Ramos (cell line): Measurements from ENCODE around the gene FBXO38.

Experiments used
- in situ Hi-C: fragments of 300-500 bp; cut with MboI; formaldehyde crosslinking; loops from one replicate; pipeline ENCODE4 v1.14.3; 2022; ENCODE audit warnings: low sequenced_read_pairs; ENCODE audit not compliant: unreplicated experiment

The FBXO38 gene

GRCh38 chr5:148421661-148422060 lies 37.9 kb downstream of the FBXO38 start:
- in situ Hi-C loops: no loop called here

- in situ Hi-C loops: no loop called here
Measured at GRCh38 chr5:148425808-148426207, 42.0 kb downstream of the FBXO38 start.

- in situ Hi-C loops: no loop called here
Measured at GRCh38 chr5:148426514-148426913, 42.8 kb downstream of the FBXO38 start.

- in situ Hi-C loops: no loop called here
Measured at GRCh38 chr5:148427370-148428042, 43.7 kb downstream of the FBXO38 start.

GRCh38 chr5:148428848-148429247 lies 45.1 kb downstream of the FBXO38 start:
- in situ Hi-C loops: no loop called here

GRCh38 chr5:148433826-148434225 lies 50.1 kb downstream of the FBXO38 start:
- in situ Hi-C loops: no loop called here

- in situ Hi-C loops: no loop called here
Measured at GRCh38 chr5:148436029-148436428, 52.3 kb downstream of the FBXO38 start.

GRCh38 chr5:148437249-148437648 lies 53.5 kb downstream of the FBXO38 start:
- in situ Hi-C loops: no loop called here

GRCh38 chr5:148438933-148439332 lies 55.2 kb downstream of the FBXO38 start:
- in situ Hi-C loops: no loop called here

GRCh38 chr5:148443241-148443640 lies 59.5 kb downstream of the FBXO38 start:
- in situ Hi-C loops: no loop called here

GRCh38 chr5:148443998-148444397 lies 60.2 kb downstream of the FBXO38 start:
- in situ Hi-C loops: no loop called here

- in situ Hi-C loops: no loop called here
Measured at GRCh38 chr5:148445578-148445977, 61.8 kb downstream of the FBXO38 start.

- in situ Hi-C loops: no loop called here
Measured at GRCh38 chr5:148446611-148447010, 62.9 kb downstream of the FBXO38 start.

GRCh38 chr5:148452499-148453193 lies 68.9 kb downstream of the FBXO38 start:
- in situ Hi-C loops: loop anchor here (25.0 kb wide), 1 partner anchor 265 kb away; no protein-coding TSS in a partner anchor

GRCh38 chr5:148454576-148454975 lies 70.8 kb downstream of the FBXO38 start:
- in situ Hi-C loops: loop anchor here (25.0 kb wide), 1 partner anchor 267 kb away; no protein-coding TSS in a partner anchor

GRCh38 chr5:148455185-148455584 lies 71.4 kb downstream of the FBXO38 start:
- in situ Hi-C loops: loop anchor here (25.0 kb wide), 1 partner anchor 268 kb away; no protein-coding TSS in a partner anchor

GRCh38 chr5:148457183-148457620 lies 73.4 kb downstream of the FBXO38 start:
- in situ Hi-C loops: loop anchor here (25.0 kb wide), 1 partner anchor 270 kb away; no protein-coding TSS in a partner anchor

- in situ Hi-C loops: loop anchor here (25.0 kb wide), 1 partner anchor 271 kb away; no protein-coding TSS in a partner anchor
Measured at GRCh38 chr5:148458036-148458888, 74.5 kb downstream of the FBXO38 start.

GRCh38 chr5:148459669-148460068 lies 75.9 kb downstream of the FBXO38 start:
- in situ Hi-C loops: loop anchor here (25.0 kb wide), 1 partner anchor 272 kb away; no protein-coding TSS in a partner anchor
